HG03095 (cell line): ENCODE measurements around the gene MARCHF3.
"Not testable (repeated sequence)": the region's sequence is repeated elsewhere in the genome, so short reads cannot be mapped to it uniquely, and the experiment has no call there.

Source experiments
- ATAC-seq: cut with Tn5 transposase; IDR thresholded peaks from one replicate; pipeline ENCODE4 v1.9.1; 2021; ENCODE audit warnings: moderate library complexity; ENCODE audit not compliant: unreplicated experiment

Gene MARCHF3

GRCh38 chr5:126924331-126925033 lies 105.9 kb downstream of the MARCHF3 start:
- ATAC-seq, result no peak

GRCh38 chr5:126921241-126922091 lies 108.9 kb downstream of the MARCHF3 start:
- ATAC-seq, result no peak

- ATAC-seq, result no peak
Measured at GRCh38 chr5:126920291-126920690, 110.1 kb downstream of the MARCHF3 start.

DNA sequence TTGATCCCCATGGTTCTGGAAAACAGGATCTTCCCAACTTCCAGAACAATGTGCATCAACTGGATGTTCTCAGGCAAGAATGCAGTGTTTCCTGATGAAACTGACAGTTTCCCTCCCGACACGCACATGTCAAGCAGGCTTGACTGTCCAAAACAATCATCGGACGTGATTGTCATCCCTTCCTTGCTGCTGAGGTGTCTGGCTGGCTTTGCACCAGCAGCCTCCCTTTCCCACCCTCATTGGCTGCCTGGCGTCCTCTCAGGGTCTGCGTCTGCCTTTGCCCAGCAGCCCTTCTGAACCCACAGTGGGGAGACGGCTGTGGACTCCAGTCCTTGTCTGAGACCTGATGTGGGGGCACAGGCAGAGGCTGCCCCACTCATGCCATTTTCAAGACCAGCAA lies 110.8 kb downstream of the MARCHF3 start:
- ATAC-seq, result no peak

DNA sequence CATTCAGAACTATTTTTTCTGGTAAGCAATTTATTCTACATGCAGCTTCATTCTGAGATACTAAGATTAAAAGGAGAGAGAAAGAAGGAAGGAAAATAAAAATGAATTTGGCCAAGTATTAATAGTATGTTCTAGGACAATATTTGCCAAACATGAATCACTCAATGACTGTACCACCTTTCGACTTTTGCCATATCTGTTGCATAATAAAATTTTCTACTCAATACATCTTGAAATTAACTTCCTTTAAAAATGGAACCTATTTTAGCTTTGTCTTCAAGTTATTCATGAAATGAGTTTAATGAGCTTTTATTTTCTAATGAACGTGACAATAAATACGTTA lies 111.8 kb downstream of the MARCHF3 start:
- no peak for ATAC-seq

- ATAC-seq, result no peak
Measured at GRCh38 chr5:126917918-126918614, 112.3 kb downstream of the MARCHF3 start.

DNA sequence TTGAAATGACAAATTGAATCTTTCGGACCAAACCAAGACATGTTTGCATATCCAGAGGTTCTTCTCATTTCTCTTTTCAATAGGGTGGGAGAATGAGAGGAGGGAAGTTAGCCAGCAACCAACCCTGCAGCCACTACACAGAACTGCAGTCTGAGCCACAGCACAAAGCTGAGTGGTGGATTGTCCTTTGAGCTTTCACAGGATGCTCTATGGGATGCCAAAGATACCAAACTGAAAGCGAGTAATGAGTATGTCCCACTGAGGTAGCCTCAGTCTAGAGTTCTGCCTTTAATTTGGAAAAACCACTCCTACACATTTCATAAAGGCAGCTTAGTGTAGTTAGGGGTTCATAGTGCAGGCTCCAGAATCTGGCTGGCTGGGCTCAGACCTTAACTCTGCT lies 114.9 kb downstream of the MARCHF3 start:
- ATAC-seq, result no peak

GRCh38 chr5:126914801-126915436 lies 115.4 kb downstream of the MARCHF3 start:
- ATAC-seq, result no peak

DNA sequence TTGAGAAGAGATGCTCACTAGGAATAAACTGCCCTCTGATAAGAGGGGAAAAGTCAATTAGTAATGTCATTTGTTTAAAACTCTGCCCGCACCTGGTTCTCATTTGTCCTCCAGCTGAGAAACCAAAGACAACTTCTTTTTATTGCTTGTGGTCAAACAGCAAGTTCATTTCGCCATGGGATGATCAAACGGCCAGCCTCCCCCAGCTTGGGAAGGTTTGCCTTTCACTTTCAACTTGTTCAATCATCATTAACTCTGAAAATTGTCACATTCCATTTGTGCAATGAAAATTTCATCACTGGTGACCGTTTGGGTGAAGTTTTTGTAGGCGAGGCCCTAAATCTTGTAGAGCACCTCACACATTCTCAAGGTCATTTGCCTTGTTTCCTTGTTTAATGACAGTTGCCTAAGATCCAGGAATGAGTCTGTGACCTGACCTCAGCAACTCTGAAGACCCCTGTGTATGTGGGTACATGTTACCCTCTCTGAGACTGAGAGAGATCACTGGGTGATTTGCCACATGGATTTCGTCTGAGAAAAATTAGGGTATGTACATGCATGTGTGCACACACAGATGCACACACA lies 117.7 kb downstream of the MARCHF3 start:
- no peak for ATAC-seq

DNA sequence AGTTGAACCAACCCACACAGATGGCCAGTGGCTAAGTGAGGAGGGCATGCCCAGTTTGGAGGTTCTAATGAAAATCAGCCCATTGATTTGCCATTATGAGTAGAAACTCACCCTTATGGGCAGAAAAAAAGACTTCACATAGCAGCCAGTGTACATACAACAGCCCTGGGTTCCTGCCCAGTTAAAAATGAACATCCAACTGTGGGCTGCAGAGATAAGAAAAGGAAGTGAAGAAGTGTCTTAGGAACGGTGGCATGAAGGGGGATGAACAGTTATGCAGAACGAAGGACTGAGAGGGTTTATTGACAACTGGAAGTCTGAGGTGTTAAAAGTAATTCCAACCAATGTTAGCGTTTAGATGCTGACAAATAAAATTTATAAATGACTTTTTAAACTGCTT lies 118.4 kb downstream of the MARCHF3 start:
- no peak for ATAC-seq

DNA sequence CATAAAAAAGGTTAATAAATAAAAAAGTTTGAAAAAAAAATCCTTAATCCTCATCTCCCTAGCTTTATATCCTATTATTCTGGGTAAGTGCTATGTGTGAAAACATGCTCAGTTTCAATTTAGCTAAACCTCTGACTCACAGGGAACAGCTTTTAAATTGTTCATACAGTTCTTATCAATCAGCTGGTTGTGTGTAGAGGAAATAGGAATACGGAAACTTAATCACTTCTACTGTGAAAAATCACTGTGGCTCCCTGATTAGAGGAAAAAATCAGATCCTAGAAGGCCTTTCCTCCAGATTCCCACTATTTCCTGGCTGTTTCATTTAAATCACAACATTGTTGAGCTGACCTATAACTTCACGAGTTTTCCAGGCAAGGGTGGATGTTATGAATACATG lies 120.5 kb downstream of the MARCHF3 start:
- ATAC-seq, result no peak

GRCh38 chr5:126904407-126904806 lies 126.0 kb downstream of the MARCHF3 start:
- ATAC-seq, result not testable (repeated sequence)

- no peak for ATAC-seq
Measured at GRCh38 chr5:126900796-126901195, 129.6 kb downstream of the MARCHF3 start.

DNA sequence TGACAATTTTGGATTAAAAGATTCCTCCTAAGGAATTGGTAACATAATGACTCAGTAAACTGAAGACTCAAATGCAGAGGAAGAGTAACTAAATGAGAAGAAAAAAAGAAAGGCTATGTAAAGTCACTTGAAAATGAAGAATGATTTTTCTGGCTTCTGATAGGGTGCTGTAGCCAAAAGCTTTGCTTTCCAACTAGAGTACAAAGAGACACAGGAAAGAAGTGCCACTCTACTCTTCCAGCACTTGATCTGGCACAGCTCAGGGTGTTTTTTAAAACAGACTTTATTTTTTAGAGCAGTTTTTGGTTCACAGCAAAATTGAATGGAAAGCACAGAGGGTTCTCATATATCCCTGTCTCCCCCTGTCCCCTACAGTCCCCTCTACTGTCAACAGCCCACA lies 130.9 kb downstream of the MARCHF3 start:
- no peak for ATAC-seq

DNA sequence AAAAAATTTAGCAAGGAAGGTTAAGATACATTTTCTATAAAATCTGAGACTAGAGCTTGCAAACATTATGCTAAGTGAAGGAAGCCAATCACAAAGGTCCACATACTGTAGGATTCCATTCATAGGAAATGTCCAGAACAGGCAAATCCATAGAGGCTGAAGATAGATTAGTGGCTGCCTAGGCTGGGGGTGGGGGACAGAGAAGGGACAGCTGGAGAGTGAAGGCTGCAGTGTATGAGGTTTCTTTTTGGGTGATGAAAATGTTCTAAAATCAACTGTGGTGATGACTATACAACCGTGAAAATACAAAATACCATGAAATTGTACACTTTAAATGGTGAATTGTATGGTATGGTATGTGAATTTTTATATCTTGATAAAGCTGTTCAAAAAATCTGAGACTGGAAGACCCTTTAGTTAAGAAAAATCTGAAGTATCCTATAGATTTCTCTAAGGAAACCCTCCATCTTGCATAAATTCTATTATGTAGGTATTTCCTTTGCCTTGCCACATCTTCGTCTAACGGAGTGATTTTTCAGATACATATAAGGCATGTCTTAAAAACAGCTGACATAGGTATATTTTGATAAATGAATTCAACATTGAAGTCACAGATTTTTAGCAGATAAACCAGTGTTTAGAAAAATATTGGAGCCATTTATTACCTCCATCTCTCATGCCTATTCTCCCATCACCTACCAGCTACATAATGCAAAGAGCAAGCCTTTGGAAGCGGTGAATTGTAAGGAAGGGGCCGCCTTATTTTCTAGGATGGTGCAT lies 132.3 kb downstream of the MARCHF3 start:
- no peak for ATAC-seq

- no peak for ATAC-seq
Measured at GRCh38 chr5:126896170-126896702, 134.1 kb downstream of the MARCHF3 start.

- ATAC-seq, result not testable (repeated sequence)
Measured at GRCh38 chr5:126895712-126896111, 134.6 kb downstream of the MARCHF3 start.

- not testable (repeated sequence) for ATAC-seq
Measured at GRCh38 chr5:126890414-126890813, 139.9 kb downstream of the MARCHF3 start.

DNA sequence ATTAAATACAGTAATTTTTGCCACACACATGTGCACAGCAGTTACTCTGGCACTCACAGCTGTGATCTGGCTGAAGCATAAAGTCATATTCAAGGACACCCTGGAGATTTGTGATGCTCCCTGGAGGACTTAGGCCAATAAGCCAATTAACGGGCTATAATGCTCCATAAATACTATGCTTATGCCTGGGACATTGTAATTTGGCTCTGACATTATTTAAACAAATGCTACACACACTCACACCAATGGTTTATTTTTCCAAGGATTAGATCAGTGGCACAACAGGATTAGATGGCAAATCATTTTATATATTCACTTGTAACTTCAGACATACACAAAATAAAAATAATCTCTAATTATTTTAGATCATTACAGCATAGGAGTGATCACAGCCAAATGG lies 142.2 kb downstream of the MARCHF3 start:
- no peak for ATAC-seq

GRCh38 chr5:126884269-126884819 lies 146.0 kb downstream of the MARCHF3 start:
- ATAC-seq, result no peak
